GM19324 (cell line): ENCODE measurements around the gene TP53I3.
A peak's percentile ranks its signal among the peaks of the same experiment; 100 is the strongest.
"Not testable (repeated sequence)": the region's sequence is repeated elsewhere in the genome, so short reads cannot be mapped to it uniquely, and the experiment has no call there.

Experiments used
- ATAC-seq: cut with Tn5 transposase; IDR thresholded peaks from one replicate; pipeline ENCODE4 v1.9.1; 2021; ENCODE audit warnings: mild to moderate bottlenecking, moderate library complexity; ENCODE audit not compliant: unreplicated experiment, low FRiP score

TP53I3 gene

GRCh38 chr2:24084386-24085199 is at the start of gene TP53I3:
TP53I3 (minus strand) TSS chr2:24084834; CDS start chr2:24084326, 508 bp downstream.
- ATAC-seq: peak; percentile 83

- ATAC-seq: no peak
Measured at GRCh38 chr2:24132543-24132942, 47.9 kb upstream of the TP53I3 start.

- no peak for ATAC-seq
Measured at GRCh38 chr2:24125956-24126355, 41.3 kb upstream of the TP53I3 start.

GRCh38 chr2:24123922-24124580 is 39.4 kb upstream of the TP53I3 start:
- peak; percentile 7 for ATAC-seq

GRCh38 chr2:24123195-24123921 is 38.7 kb upstream of the TP53I3 start, which contains the start of the genes FAM228B and PFN4:
FAM228B (plus strand) TSS chr2:24123469; CDS start chr2:24124362, 893 bp downstream.
PFN4 (minus strand) TSS chr2:24123334; CDS start chr2:24122535, 799 bp downstream.
- ATAC-seq: peak; percentile 92

GRCh38 chr2:24122366-24123194 is 37.9 kb upstream of the TP53I3 start:
- ATAC-seq: no peak

- no peak for ATAC-seq
Measured at GRCh38 chr2:24121469-24121868, 36.8 kb upstream of the TP53I3 start.

GRCh38 chr2:24121066-24121465 is 36.4 kb upstream of the TP53I3 start:
- ATAC-seq: no peak

GRCh38 chr2:24117902-24118301 is 33.3 kb upstream of the TP53I3 start:
- no peak for ATAC-seq

GRCh38 chr2:24115057-24115456 is 30.4 kb upstream of the TP53I3 start:
- no peak for ATAC-seq

- ATAC-seq: no peak
Measured at GRCh38 chr2:24111407-24111901, 26.8 kb upstream of the TP53I3 start.

- no peak for ATAC-seq
Measured at GRCh38 chr2:24110660-24111303, 26.1 kb upstream of the TP53I3 start.

GRCh38 chr2:24109431-24109830 is 24.8 kb upstream of the TP53I3 start:
- not testable (repeated sequence) for ATAC-seq

GRCh38 chr2:24107336-24107735 is 22.7 kb upstream of the TP53I3 start:
- no peak for ATAC-seq

- no peak for ATAC-seq
Measured at GRCh38 chr2:24106786-24107185, 22.2 kb upstream of the TP53I3 start.

GRCh38 chr2:24105816-24106215 is 21.2 kb upstream of the TP53I3 start:
- ATAC-seq: no peak

- ATAC-seq: no peak
Measured at GRCh38 chr2:24104906-24105305, 20.3 kb upstream of the TP53I3 start.

- no peak for ATAC-seq
Measured at GRCh38 chr2:24104110-24104650, 19.5 kb upstream of the TP53I3 start.

GRCh38 chr2:24102677-24103076 is 18.0 kb upstream of the TP53I3 start:
- no peak for ATAC-seq
